ENCODE results near the gene RNF182.

Gene RNF182

DNA sequence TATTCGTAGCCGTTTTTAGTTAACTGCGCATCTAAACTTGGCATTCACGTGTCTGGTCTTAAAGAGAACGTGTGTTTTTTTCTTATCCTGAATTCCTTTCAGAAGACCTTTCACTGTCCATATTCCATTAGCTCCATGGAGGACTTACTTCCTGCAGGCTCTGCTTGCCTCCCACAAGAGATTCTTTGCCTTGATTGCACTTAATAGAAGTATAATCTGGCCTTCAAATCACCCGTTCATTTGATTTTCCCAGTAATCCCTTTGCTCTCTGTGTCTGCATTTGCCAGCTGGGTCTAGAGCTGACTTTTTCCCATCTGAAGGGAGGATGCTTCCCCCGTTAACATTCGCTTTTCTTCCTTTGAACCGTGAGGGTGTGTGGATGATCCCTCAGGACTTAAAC is 79.5 kb downstream of the RNF182 start:
- no peak for DNase-seq (ENCODE audit: low spot score)
- H3K27ac ChIP-seq = no peak overlapping the region
- ChIA-PET CTCF (interaction anchor here (0.6 kb wide), 1 partner anchor 206 kb away, joined by 3 read pairs; no protein-coding TSS in a partner anchor), POLR2A (ENCODE audit: low non-redundant PET) (no interaction called here)
- TF ChIP-seq, protein P1, sequence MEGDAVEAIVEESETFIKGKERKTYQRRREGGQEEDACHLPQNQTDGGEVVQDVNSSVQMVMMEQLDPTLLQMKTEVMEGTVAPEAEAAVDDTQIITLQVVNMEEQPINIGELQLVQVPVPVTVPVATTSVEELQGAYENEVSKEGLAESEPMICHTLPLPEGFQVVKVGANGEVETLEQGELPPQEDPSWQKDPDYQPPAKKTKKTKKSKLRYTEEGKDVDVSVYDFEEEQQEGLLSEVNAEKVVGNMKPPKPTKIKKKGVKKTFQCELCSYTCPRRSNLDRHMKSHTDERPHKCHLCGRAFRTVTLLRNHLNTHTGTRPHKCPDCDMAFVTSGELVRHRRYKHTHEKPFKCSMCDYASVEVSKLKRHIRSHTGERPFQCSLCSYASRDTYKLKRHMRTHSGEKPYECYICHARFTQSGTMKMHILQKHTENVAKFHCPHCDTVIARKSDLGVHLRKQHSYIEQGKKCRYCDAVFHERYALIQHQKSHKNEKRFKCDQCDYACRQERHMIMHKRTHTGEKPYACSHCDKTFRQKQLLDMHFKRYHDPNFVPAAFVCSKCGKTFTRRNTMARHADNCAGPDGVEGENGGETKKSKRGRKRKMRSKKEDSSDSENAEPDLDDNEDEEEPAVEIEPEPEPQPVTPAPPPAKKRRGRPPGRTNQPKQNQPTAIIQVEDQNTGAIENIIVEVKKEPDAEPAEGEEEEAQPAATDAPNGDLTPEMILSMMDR (conservative IDR thresholded peaks at IDR 0.05; ENCODE audit: low read depth) = no peak

DNA sequence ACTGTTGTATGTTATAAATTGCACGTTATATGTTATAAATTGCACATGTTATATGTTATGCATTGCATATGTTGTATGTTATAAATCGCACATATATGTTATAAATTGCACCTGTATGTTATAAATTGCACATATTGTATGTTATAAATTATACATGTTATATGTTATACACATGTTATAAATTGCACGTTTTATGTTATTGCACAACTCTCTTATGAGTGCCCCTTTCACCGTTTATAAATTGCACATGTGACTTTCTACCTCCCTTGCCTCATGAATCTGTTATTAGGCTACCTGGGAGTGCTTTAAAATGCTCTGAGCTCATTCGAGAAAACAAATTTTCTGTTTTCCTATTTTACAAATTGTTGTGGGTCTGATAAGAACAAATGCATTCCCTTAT is 84.1 kb downstream of the RNF182 start:
- no peak overlapping the region for H3K27ac ChIP-seq
- CTCF ChIA-PET = interaction anchor here (1.1 kb wide), 1 partner anchor 22 kb away, joined by 3 read pairs; no protein-coding TSS in a partner anchor
- POLR2A ChIA-PET (ENCODE audit: low non-redundant PET) = no interaction called here
- TF ChIP-seq, protein P1 (conservative IDR thresholded peaks at IDR 0.05; ENCODE audit: low read depth) = no peak
- no peak for DNase-seq (ENCODE audit: low spot score)

DNA sequence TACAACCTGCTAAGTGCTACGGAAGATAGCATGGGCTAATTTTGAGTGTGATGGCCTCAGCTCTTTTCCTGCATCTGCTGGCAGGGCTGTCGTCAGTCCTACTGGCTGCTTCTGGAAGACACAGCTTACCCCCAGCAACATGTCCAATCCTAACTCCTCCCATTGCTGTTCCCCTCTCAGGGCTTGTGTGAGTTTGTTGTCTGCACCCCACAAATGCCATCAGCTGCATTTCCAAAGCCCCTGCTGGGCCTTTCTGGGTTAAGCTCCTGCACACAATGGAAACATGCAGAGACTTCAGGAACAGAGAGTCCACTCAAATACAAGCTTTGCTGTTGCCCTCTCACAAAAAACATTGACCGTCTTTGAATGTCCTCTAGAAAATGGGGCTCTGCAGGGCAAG is 84.7 kb downstream of the RNF182 start:
- CTCF ChIA-PET = interaction anchor here (1.1 kb wide), 1 partner anchor 21 kb away, joined by 3 read pairs; no protein-coding TSS in a partner anchor
- TF ChIP-seq, protein P1 (conservative IDR thresholded peaks at IDR 0.05; ENCODE audit: low read depth) = no peak
- DNase-seq (ENCODE audit: low spot score) = no peak
- no peak overlapping the region for H3K27ac ChIP-seq
- POLR2A ChIA-PET (ENCODE audit: low non-redundant PET) = no interaction called here

DNA sequence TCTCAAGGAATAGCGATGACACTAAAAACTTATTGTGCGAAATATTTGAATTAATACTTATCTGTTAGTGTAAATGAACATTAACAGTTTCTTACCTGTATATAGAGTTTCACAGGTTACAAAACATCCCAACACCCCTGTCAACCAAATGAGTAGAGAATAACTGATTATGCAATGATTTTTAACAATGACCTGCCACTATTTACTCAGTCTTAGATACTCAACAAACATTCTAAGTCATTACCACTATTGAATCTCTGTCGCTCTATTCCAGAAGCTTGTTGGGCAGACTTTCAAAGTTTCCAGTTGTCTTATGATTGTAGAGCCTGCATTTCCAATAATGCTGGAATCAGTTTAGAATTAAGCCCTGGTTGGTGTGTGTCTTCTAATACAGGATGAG is 85.5 kb downstream of the RNF182 start:
- ChIA-PET CTCF (no interaction called here), POLR2A (ENCODE audit: low non-redundant PET) (no interaction called here)
- H3K27ac ChIP-seq = no peak overlapping the region
- TF ChIP-seq, protein P1 (conservative IDR thresholded peaks at IDR 0.05; ENCODE audit: low read depth) = no peak
- DNase-seq (ENCODE audit: low spot score) = no peak

DNA sequence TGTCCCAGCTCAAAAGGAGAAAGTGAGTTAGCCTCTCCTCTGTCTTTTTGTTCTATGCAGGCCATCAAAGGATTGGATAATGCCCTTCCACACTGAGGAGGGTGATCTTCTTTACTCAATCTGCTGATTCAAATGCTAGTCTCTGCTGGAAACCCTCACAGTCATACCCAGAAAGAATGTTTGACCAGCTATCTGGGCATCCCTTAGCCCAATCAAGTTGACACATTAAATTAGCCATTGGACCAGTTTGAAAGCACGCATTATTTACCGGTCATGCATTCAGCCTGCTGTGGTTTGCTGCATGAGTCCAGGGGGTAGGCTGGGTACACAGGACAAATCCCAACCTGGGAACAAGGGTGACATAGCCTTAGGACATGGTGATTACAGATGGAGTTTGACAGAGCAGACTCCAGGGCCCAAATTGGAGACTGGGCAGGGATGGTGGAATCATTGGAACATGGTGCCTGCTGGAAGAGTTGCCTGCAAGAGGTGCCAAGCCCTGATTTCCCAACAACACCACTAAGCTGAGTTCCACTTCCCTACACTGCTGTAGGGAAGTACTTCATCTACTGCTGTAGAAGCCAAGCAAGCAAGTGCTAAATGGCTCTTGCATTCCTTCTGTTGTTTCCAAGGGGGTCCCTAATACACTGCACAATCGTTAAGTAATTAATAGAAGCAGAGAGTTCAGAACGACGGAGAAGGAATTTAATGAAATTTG is 87.7 kb downstream of the RNF182 start:
- TF ChIP-seq, protein P1 (conservative IDR thresholded peaks at IDR 0.05; ENCODE audit: low read depth) = no peak
- CTCF ChIA-PET = interaction anchor here (0.6 kb wide), 1 partner anchor 14 kb away, joined by 3 read pairs; no protein-coding TSS in a partner anchor
- no peak overlapping the region for H3K27ac ChIP-seq
- POLR2A ChIA-PET (ENCODE audit: low non-redundant PET) = no interaction called here
- no peak for DNase-seq (ENCODE audit: low spot score)

DNA sequence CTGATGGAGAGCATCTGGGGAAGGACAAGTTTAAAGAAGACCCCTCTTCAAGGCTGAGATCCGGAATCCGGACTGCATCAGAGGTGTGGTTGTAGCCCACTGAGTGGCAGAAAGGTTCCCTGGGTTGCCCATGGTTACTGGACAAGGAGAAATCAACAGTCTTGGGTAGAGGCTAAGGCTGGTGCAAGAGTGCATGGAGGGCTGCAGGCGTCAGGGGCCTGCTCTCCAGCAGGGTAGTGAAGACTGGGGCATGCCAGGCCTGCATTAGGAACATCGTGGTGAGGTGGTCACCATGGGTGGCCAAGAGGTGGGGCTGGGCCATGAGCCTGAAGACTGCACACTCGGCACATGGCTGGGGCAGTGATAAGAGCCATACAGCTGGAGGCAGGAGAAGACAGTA is 91.2 kb downstream of the RNF182 start:
- ChIA-PET POLR2A (ENCODE audit: low non-redundant PET) (no interaction called here), CTCF (no interaction called here)
- TF ChIP-seq, protein P1 (conservative IDR thresholded peaks at IDR 0.05; ENCODE audit: low read depth) = no peak
- DNase-seq (ENCODE audit: low spot score) = no peak
- H3K27ac ChIP-seq = no peak overlapping the region

All from RWPE1 (cell line).